Measurements from ENCODE around the gene ZP2. TPM values are rescaled to one million over a fixed set of nuclear protein-coding genes. Genes with fewer than 3 reads are reported as not detected.

Gene ZP2
- total RNA-seq, 1 experiment from 2014 or later = not detected

DNA sequence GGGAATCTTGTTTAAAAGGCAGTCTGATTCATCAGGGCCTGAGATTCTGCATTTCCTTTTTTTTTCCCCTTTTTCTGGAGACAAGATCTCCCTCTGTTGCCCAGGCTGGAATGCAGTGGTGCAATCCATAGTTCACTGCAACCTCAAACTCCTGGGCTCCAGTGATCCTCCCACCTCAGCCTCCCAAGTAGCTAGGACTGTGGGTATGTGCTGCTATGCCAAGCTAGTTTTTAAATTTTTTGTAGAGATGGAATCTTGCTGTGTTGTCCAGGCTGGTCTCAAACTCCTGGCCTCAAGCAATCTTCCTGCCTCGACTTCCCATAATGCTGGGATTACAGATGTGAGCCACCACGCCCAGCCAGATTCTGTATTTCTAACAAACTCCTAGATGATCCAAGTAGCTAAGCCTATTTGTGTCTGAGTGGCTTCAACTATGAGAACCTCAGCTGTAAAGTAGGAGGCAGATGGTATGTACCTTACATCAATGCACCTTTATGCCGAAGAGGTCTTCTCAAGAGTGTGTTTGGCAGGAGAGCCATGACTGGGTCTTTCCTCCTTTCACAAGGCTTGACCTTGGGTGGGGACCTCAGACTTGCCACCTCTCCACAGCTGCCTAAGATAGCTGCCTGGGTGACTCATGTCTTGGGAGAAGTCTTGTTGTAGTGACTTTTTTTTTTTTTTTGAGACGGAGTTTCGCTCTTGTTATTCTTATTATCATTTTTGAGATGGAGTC, 42.0 kb downstream of the ZP2 start:
- Histone ChIP-seq H3K27me3 (ENCODE audit: insufficient read depth, low read length) (no peaks in the 10 kb centered on the region), H3K9ac (ENCODE audit: extremely low read depth, insufficient read length, low read length) (no peak overlapping the region), H3K23me2 (ENCODE audit: insufficient read length, low read depth, low read length, poor library complexity, severe bottlenecking) (no peaks in the 10 kb centered on the region), H3K4ac (ENCODE audit: low read depth, low read length) (no peak overlapping the region), H2BK120ac (ENCODE audit: low read depth, low read length, poor library complexity, severe bottlenecking) (no peak overlapping the region), H2AFZ (ENCODE audit: low read length) (no peak overlapping the region), H2BK20ac (ENCODE audit: low read depth, low read length, poor library complexity, severe bottlenecking) (no peak overlapping the region), H3K56ac (ENCODE audit: insufficient read length, low read depth, low read length) (no peak overlapping the region), H3K14ac (ENCODE audit: insufficient read depth, low read length) (no peak overlapping the region), H4K8ac (replicated peaks; ENCODE audit: insufficient read length, low read depth, low read length) (no peak overlapping the region), H2BK15ac (ENCODE audit: low read depth, low read length) (no peak overlapping the region), H4K5ac (ENCODE audit: insufficient read length, low read depth, low read length) (no peak overlapping the region), H2BK5ac (ENCODE audit: insufficient read length, low read length) (no peak overlapping the region), H3K4me1 (ENCODE audit: insufficient read depth, low read length) (no peaks in the 10 kb centered on the region), H3K9me3 (ENCODE audit: control insufficient read depth, low read depth, low read length) (no peaks in the 10 kb centered on the region), H3K79me1 (ENCODE audit: insufficient read depth, low read depth, low read length, poor library complexity, severe bottlenecking) (peaks cover 2% of the 10 kb centered on the region), H3K18ac (ENCODE audit: insufficient read length, low read depth, low read length) (no peak overlapping the region), H3T11ph (ENCODE audit: low read length) (no peak overlapping the region), H2AK5ac (ENCODE audit: insufficient read length, low read length) (no peak overlapping the region), H2BK12ac (ENCODE audit: insufficient read length, low read depth, low read length) (no peak overlapping the region), H3K23ac (ENCODE audit: insufficient read length, low read depth, low read length) (no peak overlapping the region), H3K4me2 (ENCODE audit: insufficient read depth, insufficient read length, low read length) (no peak overlapping the region), H3K27ac (ENCODE audit: insufficient read length, low read depth, low read length) (no peak overlapping the region), H4K91ac (ENCODE audit: insufficient read length, low read depth, low read length) (no peak overlapping the region), H3K79me2 (ENCODE audit: insufficient read depth, low read length) (no peaks in the 10 kb centered on the region), H4K20me1 (ENCODE audit: control insufficient read depth, insufficient read depth, insufficient read length) (no peaks in the 10 kb centered on the region)
- Mint-ChIP-seq H3K4me1 (peaks cover 0 to 3% of the 10 kb centered on the region in 2 experiments; a peak in 2 of 4 replicates), H3K4me3 (no peak overlapping the region), H3K27me3 (ENCODE audit: low read depth) (no peaks in the 10 kb centered on the region), H3K27ac (no peak overlapping the region; a peak in 1 of 7 replicates), H3K9me3 (no peaks in the 10 kb centered on the region), H3K36me3 (ENCODE audit: insufficient read depth in 1 of 3, low read depth in 3 of 3) (peaks cover 25 to 74% (median 63%) of the 10 kb centered on the region in 3 experiments; a peak in 6 of 7 replicates)
- TF ChIP-seq, protein P1, sequence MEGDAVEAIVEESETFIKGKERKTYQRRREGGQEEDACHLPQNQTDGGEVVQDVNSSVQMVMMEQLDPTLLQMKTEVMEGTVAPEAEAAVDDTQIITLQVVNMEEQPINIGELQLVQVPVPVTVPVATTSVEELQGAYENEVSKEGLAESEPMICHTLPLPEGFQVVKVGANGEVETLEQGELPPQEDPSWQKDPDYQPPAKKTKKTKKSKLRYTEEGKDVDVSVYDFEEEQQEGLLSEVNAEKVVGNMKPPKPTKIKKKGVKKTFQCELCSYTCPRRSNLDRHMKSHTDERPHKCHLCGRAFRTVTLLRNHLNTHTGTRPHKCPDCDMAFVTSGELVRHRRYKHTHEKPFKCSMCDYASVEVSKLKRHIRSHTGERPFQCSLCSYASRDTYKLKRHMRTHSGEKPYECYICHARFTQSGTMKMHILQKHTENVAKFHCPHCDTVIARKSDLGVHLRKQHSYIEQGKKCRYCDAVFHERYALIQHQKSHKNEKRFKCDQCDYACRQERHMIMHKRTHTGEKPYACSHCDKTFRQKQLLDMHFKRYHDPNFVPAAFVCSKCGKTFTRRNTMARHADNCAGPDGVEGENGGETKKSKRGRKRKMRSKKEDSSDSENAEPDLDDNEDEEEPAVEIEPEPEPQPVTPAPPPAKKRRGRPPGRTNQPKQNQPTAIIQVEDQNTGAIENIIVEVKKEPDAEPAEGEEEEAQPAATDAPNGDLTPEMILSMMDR (conservative IDR thresholded peaks at IDR 0.05) = no peak
- DNase-seq = no peak
- WGBS (ENCODE audit: extremely low coverage, insufficient read length, low lambda C conversion rate) = no CpG with 5 or more reads among the region's 5 CpGs
